Stimulated activated CD4-positive, alpha-beta T cell treated with anti-CD3 and anti-CD28 coated beads, Interleukin-2, amount 100 ng/mL, for 48 hours (primary cell): Measurements from ENCODE around the gene FAM240B.

Source experiments
- DNase-seq, 2 donors: peaks; one replicate each; pipeline ENCODE4 v3.0.0-alpha.2; 2020

FAM240B gene

GRCh38 chr9:38668791-38669466, 51.0 kb downstream of the FAM240B start:
- no peak for DNase-seq

- no peak for DNase-seq
Measured at GRCh38 chr9:38662763-38663593, 57.0 kb downstream of the FAM240B start.

- no peak for DNase-seq
Measured at GRCh38 chr9:38659538-38659937, 60.4 kb downstream of the FAM240B start.

- DNase-seq = no peak
Measured at GRCh38 chr9:38656896-38657295, 63.0 kb downstream of the FAM240B start.

GRCh38 chr9:38652486-38652885, 67.4 kb downstream of the FAM240B start:
- DNase-seq = no peak

- DNase-seq = no peak
Measured at GRCh38 chr9:38652044-38652443, 67.9 kb downstream of the FAM240B start.

- no peak for DNase-seq
Measured at GRCh38 chr9:38651400-38652042, 68.4 kb downstream of the FAM240B start.

- no peak for DNase-seq
Measured at GRCh38 chr9:38650564-38650963, 69.4 kb downstream of the FAM240B start.

- no peak for DNase-seq
Measured at GRCh38 chr9:38649731-38650363, 70.1 kb downstream of the FAM240B start.

- DNase-seq = no peak
Measured at GRCh38 chr9:38644601-38645000, 75.3 kb downstream of the FAM240B start.
